HepG2 (cell line): ENCODE measurements around the gene GATAD2B. TPM values are rescaled to one million over a fixed set of nuclear protein-coding genes. Genes with fewer than 3 reads are reported as not detected.

ENCODE experiments used
- CENPT ChIP-seq: sonication (generic); formaldehyde crosslinking; IDR thresholded peaks from 2 replicates; pipeline ENCODE4 v1.8.0; 2022; ENCODE audit warnings: low read depth, mild to moderate bottlenecking, moderate library complexity, missing genetic modification reagents
- FOXA3 ChIP-seq: IDR thresholded peaks from 2 replicates; pipeline ENCODE4 v1.6.1; 2016; ENCODE audit warnings: missing genetic modification reagents, missing compliant biosample characterization
- GABPA ChIP-seq, 2 experiments: IDR thresholded peaks; 2 replicates each; pipeline ENCODE4 v1.6.1; 2011 to 2016; ENCODE audit warnings: low read depth in 2 of 2, low read length in 1 of 2, missing biosample characterization in 1 of 2, missing genetic modification characterization in 1 of 2
- HMG20A ChIP-seq: IDR thresholded peaks from 2 replicates; pipeline ENCODE4 v1.6.1; 2016; ENCODE audit warnings: borderline replicate concordance
- HNF1B ChIP-seq: sonication (generic); formaldehyde crosslinking; IDR thresholded peaks from 2 replicates; pipeline ENCODE4 v1.5.1; 2020; ENCODE audit warnings: mild to moderate bottlenecking, moderate library complexity, missing genetic modification reagents
- KDM6A ChIP-seq: IDR thresholded peaks from 2 replicates; pipeline ENCODE4 v1.6.1; 2016; ENCODE audit warnings: low read depth
- PHF20 ChIP-seq: sonication (generic); formaldehyde crosslinking; IDR thresholded peaks from 2 replicates; pipeline ENCODE4 v1.5.0; 2020; ENCODE audit warnings: mild to moderate bottlenecking, missing genetic modification reagents
- RAD21 ChIP-seq: fragments of 450-650 bp; formaldehyde crosslinking; IDR thresholded peaks from 2 replicates; pipeline ENCODE4 v1.5.0; 2020; ENCODE audit warnings: mild to moderate bottlenecking
- RORA ChIP-seq: sonication (generic); formaldehyde crosslinking; IDR thresholded peaks from 2 replicates; pipeline ENCODE4 v1.5.0; 2020; ENCODE audit warnings: mild to moderate bottlenecking, missing genetic modification reagents, moderate library complexity
- SP2 ChIP-seq: sonication (generic); formaldehyde crosslinking; IDR thresholded peaks from 2 replicates; pipeline ENCODE4 v1.5.1; 2020; ENCODE audit warnings: mild to moderate bottlenecking, missing genetic modification reagents
- TFDP2 ChIP-seq: sonication (generic); formaldehyde crosslinking; IDR thresholded peaks from 2 replicates; pipeline ENCODE4 v1.4.0; 2020; ENCODE audit warnings: missing genetic modification reagents
- THYN1 ChIP-seq: sonication (generic); formaldehyde crosslinking; IDR thresholded peaks from 2 replicates; pipeline ENCODE4 v1.8.1; 2023; ENCODE audit warnings: low read depth, mild to moderate bottlenecking, moderate library complexity, missing genetic modification reagents, borderline replicate concordance
- TIGD3 ChIP-seq: sonication (generic); formaldehyde crosslinking; IDR thresholded peaks from 2 replicates; pipeline ENCODE4 v1.5.1; 2020; ENCODE audit warnings: mild to moderate bottlenecking, missing genetic modification reagents, borderline replicate concordance
- XRCC5 ChIP-seq: fragments of 200-400 bp; formaldehyde crosslinking; optimal IDR thresholded peaks from 2 replicates; pipeline ENCODE3; 2017; ENCODE audit warnings: mild to moderate bottlenecking, low read length
- YY1 ChIP-seq: IDR thresholded peaks from 2 replicates; pipeline ENCODE4 v1.6.1; 2011; ENCODE audit warnings: low read length, low read depth, moderate library complexity, mild to moderate bottlenecking; ENCODE audit not compliant: insufficient read depth, insufficient replicate concordance
- ZBTB26 ChIP-seq: IDR thresholded peaks from 2 replicates; pipeline ENCODE4 v1.6.1; 2016; ENCODE audit warnings: missing compliant biosample characterization, missing genetic modification reagents, borderline replicate concordance
- ZFP36L2 ChIP-seq: sonication (generic); formaldehyde crosslinking; IDR thresholded peaks from 2 replicates; pipeline ENCODE4 v1.4.0; 2020; ENCODE audit warnings: missing genetic modification reagents
- ZNF20 ChIP-seq: sonication (generic); formaldehyde crosslinking; IDR thresholded peaks from 2 replicates; pipeline ENCODE4 v1.4.0; 2020; ENCODE audit warnings: mild to moderate bottlenecking, moderate library complexity, missing genetic modification reagents
- ZNF260 ChIP-seq: sonication (generic); formaldehyde crosslinking; IDR thresholded peaks from 2 replicates; pipeline ENCODE4 v1.4.0; 2020; ENCODE audit warnings: missing genetic modification reagents, low read depth, mild to moderate bottlenecking, borderline replicate concordance
- ZNF446 ChIP-seq: sonication (generic); formaldehyde crosslinking; IDR thresholded peaks from 2 replicates; pipeline ENCODE4 v1.5.0; 2020; ENCODE audit warnings: mild to moderate bottlenecking, missing genetic modification reagents
- ZNF605 ChIP-seq: sonication (generic); formaldehyde crosslinking; IDR thresholded peaks from 2 replicates; pipeline ENCODE4 v1.8.0; 2022; ENCODE audit warnings: mild to moderate bottlenecking, missing genetic modification reagents
- ZNF75D ChIP-seq: sonication (generic); formaldehyde crosslinking; IDR thresholded peaks from 2 replicates; pipeline ENCODE4 v1.8.1; 2023; ENCODE audit warnings: missing genetic modification reagents, mild to moderate bottlenecking, borderline replicate concordance
- ZNF775 ChIP-seq: sonication (generic); formaldehyde crosslinking; IDR thresholded peaks from 2 replicates; pipeline ENCODE4 v1.4.0; 2020; ENCODE audit warnings: missing genetic modification reagents, mild to moderate bottlenecking, moderate library complexity, borderline replicate concordance
- ZNF788 ChIP-seq: sonication (generic); formaldehyde crosslinking; IDR thresholded peaks from 2 replicates; pipeline ENCODE4 v1.5.0; 2020; ENCODE audit warnings: mild to moderate bottlenecking, missing genetic modification reagents, borderline replicate concordance
- polyA plus RNA-seq, 8 experiments: library from polyadenylated mRNA; depleted of rRNA in 3 of 8; stranded (reverse) in 7 of 8; unstranded in 1 of 8; fragments of >200 nt; fragmentation: Illumina TruSeq in 4 of 8; extraction: Trizol in 4 of 8; gene quantifications; 2 replicates each; pipeline versions ENCODE4 v1.2.1 to v1.2.3, GENCODE V29; 2011 to 2016; ENCODE audit warnings: low read depth in 4 of 8, missing spikeins in 1 of 8, mixed read lengths in 1 of 8; ENCODE audit not compliant: insufficient read depth in 1 of 8
- total RNA-seq, 5 experiments: library from RNA; depleted of rRNA; stranded (reverse); fragments of >200 nt; fragmentation: Illumina TruSeq; extraction: Trizol; gene quantifications; 2 replicates each; pipeline ENCODE4 v1.2.3, GENCODE V29; 2016; ENCODE audit warnings: low read depth in 1 of 5

Gene GATAD2B
- total and polyA plus RNA-seq, 2 of the 13 experiments (the other 11 are each of a cell fraction or from before 2014, with no cell fraction given), result 3.2 to 5.2 TPM

- TF ChIP-seq TIGD3 (CRISPR knock-in tag), result no peak
- peak; percentile 67; the same call in 1 of the 2 replicates for TF ChIP-seq TFDP2 (CRISPR knock-in tag)
- no peak for TF ChIP-seq ZNF75D (CRISPR knock-in tag)
- no peak for TF ChIP-seq SP2 (CRISPR knock-in tag)
- TF ChIP-seq XRCC5, result peak; percentile 40
- TF ChIP-seq ZNF788 (CRISPR knock-in tag), result no peak; the same call in 1 of the 2 replicates
- TF ChIP-seq RAD21 (CRISPR knock-in tag), result 0 out of 2 replicates have a peak, but pooled peaks have one; percentile 8
- no peak for TF ChIP-seq PHF20 (CRISPR knock-in tag)
- no peak; the same call in 1 of the 2 replicates for TF ChIP-seq HMG20A
- TF ChIP-seq ZNF775 (CRISPR knock-in tag), result no peak
- TF ChIP-seq RORA (CRISPR knock-in tag), result no peak
- no peak for TF ChIP-seq CENPT
- TF ChIP-seq YY1, result peak; percentile 31
- 0 out of 2 replicates have a peak, but pooled peaks have one; percentile 13 for TF ChIP-seq FOXA3 (CRISPR knock-in tag)
- no peak for TF ChIP-seq KDM6A (CRISPR knock-in tag)
- TF ChIP-seq ZFP36L2, result 0 out of 2 replicates have a peak, but pooled peaks have one; percentile 27
- no peak for TF ChIP-seq THYN1 (CRISPR knock-in tag)
- TF ChIP-seq ZNF605 (CRISPR knock-in tag), result no peak; the same call in 1 of the 2 replicates
- no peak for TF ChIP-seq ZBTB26 (CRISPR knock-in tag)
- TF ChIP-seq ZNF446 (CRISPR knock-in tag), result peak; percentile 68; the same call in 1 of the 2 replicates
- no peak for TF ChIP-seq HNF1B (CRISPR knock-in tag)
- TF ChIP-seq GABPA (IDR thresholded peaks at IDR 0.05; ENCODE audit: low read depth, low read length), result 0 out of 2 replicates have a peak, but pooled peaks have one; percentile 19
- TF ChIP-seq GABPA (CRISPR knock-in tag; IDR thresholded peaks at IDR 0.05; ENCODE audit: low read depth), result no peak
- no peak for TF ChIP-seq ZNF20
- TF ChIP-seq ZNF260 (CRISPR knock-in tag), result no peak
Measured at GRCh38 chr1:153775458-153776327, 147.1 kb downstream of the GATAD2B start (continued).
